Measurements from ENCODE around the gene DNAH10. TPM values are rescaled to one million over a fixed set of nuclear protein-coding genes. Genes with fewer than 3 reads are reported as not detected.

The DNAH10 gene
- total RNA-seq, 1 experiment from 2014 or later, result 0.17 TPM

DNA sequence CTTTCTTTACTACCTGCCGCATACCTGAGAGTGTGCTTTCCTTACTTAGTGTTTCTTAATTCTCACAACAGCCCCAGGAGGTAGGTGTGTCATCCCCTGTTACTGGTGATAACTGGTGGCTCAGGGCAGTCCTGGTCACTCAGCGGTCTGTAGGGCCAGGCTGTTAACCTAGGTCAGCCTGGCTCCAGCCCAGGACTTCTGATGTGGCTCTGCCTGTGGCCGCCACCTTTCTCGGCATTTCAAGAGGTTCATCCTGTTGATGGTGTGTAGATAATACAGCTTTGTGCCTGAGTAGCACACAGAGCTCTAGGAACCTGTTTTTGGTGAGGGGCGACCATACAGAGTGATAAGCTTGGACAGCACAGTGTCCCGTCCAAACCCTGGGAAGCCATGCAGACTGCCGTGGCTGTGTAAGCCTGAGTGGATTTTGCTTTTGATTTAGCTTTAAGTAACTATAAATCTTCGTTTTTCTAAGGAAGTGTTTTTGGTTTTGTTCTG, 11.9 kb upstream of the DNAH10 start:
- H3K27me3 Mint-ChIP-seq (ENCODE audit: low read depth), result no peaks in the 10 kb centered on the region
- Histone ChIP-seq H4K8ac (replicated peaks; ENCODE audit: insufficient read length, low read depth, low read length) (no peak overlapping the region), H3K4ac (ENCODE audit: low read depth, low read length) (no peak overlapping the region), H3K27ac (ENCODE audit: insufficient read length, low read depth, low read length) (no peak overlapping the region), H3K23me2 (ENCODE audit: insufficient read length, low read depth, low read length, poor library complexity, severe bottlenecking) (no peaks in the 10 kb centered on the region), H3K9ac (ENCODE audit: extremely low read depth, insufficient read length, low read length) (no peak overlapping the region), H3K4me1 (ENCODE audit: insufficient read depth, low read length) (no peaks in the 10 kb centered on the region), H3K23ac (ENCODE audit: insufficient read length, low read depth, low read length) (no peak overlapping the region), H2BK120ac (ENCODE audit: low read depth, low read length, poor library complexity, severe bottlenecking) (no peak overlapping the region), H4K91ac (ENCODE audit: insufficient read length, low read depth, low read length) (no peak overlapping the region), H2BK15ac (ENCODE audit: low read depth, low read length) (no peak overlapping the region), H3K14ac (ENCODE audit: insufficient read depth, low read length) (no peak overlapping the region), H3T11ph (ENCODE audit: low read length) (no peak overlapping the region), H3K4me2 (ENCODE audit: insufficient read depth, insufficient read length, low read length) (no peak overlapping the region), H4K20me1 (ENCODE audit: control insufficient read depth, insufficient read depth, insufficient read length) (no peaks in the 10 kb centered on the region), H3K27me3 (ENCODE audit: insufficient read depth, low read length) (no peaks in the 10 kb centered on the region), H2BK5ac (ENCODE audit: insufficient read length, low read length) (no peak overlapping the region), H3K79me2 (ENCODE audit: insufficient read depth, low read length) (no peaks in the 10 kb centered on the region), H2AFZ (ENCODE audit: low read length) (no peak overlapping the region), H2BK20ac (ENCODE audit: low read depth, low read length, poor library complexity, severe bottlenecking) (no peak overlapping the region), H2BK12ac (ENCODE audit: insufficient read length, low read depth, low read length) (no peak overlapping the region), H3K18ac (ENCODE audit: insufficient read length, low read depth, low read length) (no peak overlapping the region), H3K79me1 (ENCODE audit: insufficient read depth, low read depth, low read length, poor library complexity, severe bottlenecking) (no peaks in the 10 kb centered on the region), H3K56ac (ENCODE audit: insufficient read length, low read depth, low read length) (no peak overlapping the region), H2AK5ac (ENCODE audit: insufficient read length, low read length) (no peak overlapping the region), H4K5ac (ENCODE audit: insufficient read length, low read depth, low read length) (no peak overlapping the region), H3K9me3 (ENCODE audit: control insufficient read depth, low read depth, low read length) (no peaks in the 10 kb centered on the region)
- H3K4me1 Mint-ChIP-seq, result no peaks in the 10 kb centered on the region
- no peaks in the 10 kb centered on the region for H3K9me3 Mint-ChIP-seq
- TF ChIP-seq, protein P1, sequence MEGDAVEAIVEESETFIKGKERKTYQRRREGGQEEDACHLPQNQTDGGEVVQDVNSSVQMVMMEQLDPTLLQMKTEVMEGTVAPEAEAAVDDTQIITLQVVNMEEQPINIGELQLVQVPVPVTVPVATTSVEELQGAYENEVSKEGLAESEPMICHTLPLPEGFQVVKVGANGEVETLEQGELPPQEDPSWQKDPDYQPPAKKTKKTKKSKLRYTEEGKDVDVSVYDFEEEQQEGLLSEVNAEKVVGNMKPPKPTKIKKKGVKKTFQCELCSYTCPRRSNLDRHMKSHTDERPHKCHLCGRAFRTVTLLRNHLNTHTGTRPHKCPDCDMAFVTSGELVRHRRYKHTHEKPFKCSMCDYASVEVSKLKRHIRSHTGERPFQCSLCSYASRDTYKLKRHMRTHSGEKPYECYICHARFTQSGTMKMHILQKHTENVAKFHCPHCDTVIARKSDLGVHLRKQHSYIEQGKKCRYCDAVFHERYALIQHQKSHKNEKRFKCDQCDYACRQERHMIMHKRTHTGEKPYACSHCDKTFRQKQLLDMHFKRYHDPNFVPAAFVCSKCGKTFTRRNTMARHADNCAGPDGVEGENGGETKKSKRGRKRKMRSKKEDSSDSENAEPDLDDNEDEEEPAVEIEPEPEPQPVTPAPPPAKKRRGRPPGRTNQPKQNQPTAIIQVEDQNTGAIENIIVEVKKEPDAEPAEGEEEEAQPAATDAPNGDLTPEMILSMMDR (conservative IDR thresholded peaks at IDR 0.05), result no peak
- peaks cover 44 to 76% (median 70%) of the 10 kb centered on the region in 3 experiments; a peak in 6 of 7 replicates for H3K36me3 Mint-ChIP-seq (ENCODE audit: insufficient read depth in 1 of 3, low read depth in 3 of 3)
- WGBS (ENCODE audit: extremely low coverage, insufficient read length, low lambda C conversion rate), result no CpG with 5 or more reads among the region's 8 CpGs
- DNase-seq, result no peak
- H3K27ac Mint-ChIP-seq, result no peak overlapping the region
- H3K4me3 Mint-ChIP-seq, result no peak overlapping the region

Measured in H9 (cell line).